HG02981 (cell line): ENCODE measurements around the gene NKX1-1.
"Not testable (repeated sequence)": the region's sequence is repeated elsewhere in the genome, so short reads cannot be mapped to it uniquely, and the experiment has no call there.

ENCODE experiments used
- ATAC-seq: cut with Tn5 transposase; IDR thresholded peaks from one replicate; pipeline ENCODE4 v1.9.1; 2021; ENCODE audit warnings: mild to moderate bottlenecking, moderate library complexity; ENCODE audit not compliant: unreplicated experiment

Gene NKX1-1

GRCh38 chr4:1393866-1394265, 12.4 kb downstream of the NKX1-1 start:
- no peak for ATAC-seq

GRCh38 chr4:1393363-1393762, 12.9 kb downstream of the NKX1-1 start:
- ATAC-seq, result not testable (repeated sequence)

GRCh38 chr4:1385373-1386340, 20.6 kb downstream of the NKX1-1 start:
- ATAC-seq, result no peak

GRCh38 chr4:1384675-1385372, 21.4 kb downstream of the NKX1-1 start:
- no peak for ATAC-seq

GRCh38 chr4:1383728-1384591, 22.3 kb downstream of the NKX1-1 start:
- no peak for ATAC-seq

GRCh38 chr4:1382776-1383727, 23.2 kb downstream of the NKX1-1 start:
- ATAC-seq, result no peak

- no peak for ATAC-seq
These were observed 24.2 kb downstream of the NKX1-1 start for GRCh38 chr4:1381944-1382541.

GRCh38 chr4:1381181-1381621, 25.0 kb downstream of the NKX1-1 start:
- no peak for ATAC-seq

- no peak for ATAC-seq
These were observed 25.7 kb downstream of the NKX1-1 start for GRCh38 chr4:1380368-1381151.

GRCh38 chr4:1379801-1380331, 26.4 kb downstream of the NKX1-1 start:
- no peak for ATAC-seq

- ATAC-seq, result no peak
These were observed 26.9 kb downstream of the NKX1-1 start for GRCh38 chr4:1379351-1379781.

GRCh38 chr4:1378559-1379231, 27.5 kb downstream of the NKX1-1 start:
- ATAC-seq, result no peak

GRCh38 chr4:1377606-1378261, 28.5 kb downstream of the NKX1-1 start:
- ATAC-seq, result no peak

- ATAC-seq, result no peak
These were observed 29.2 kb downstream of the NKX1-1 start for GRCh38 chr4:1376841-1377605.

GRCh38 chr4:1376391-1376840, 29.8 kb downstream of the NKX1-1 start:
- ATAC-seq, result no peak

GRCh38 chr4:1375761-1376322, 30.4 kb downstream of the NKX1-1 start:
- ATAC-seq, result no peak
